Immature natural killer cell (primary cell): ENCODE measurements around the gene CERT1. TPM values are rescaled to one million over a fixed set of nuclear protein-coding genes. Genes with fewer than 3 reads are reported as not detected.
"Not testable (repeated sequence)": the region's sequence is repeated elsewhere in the genome, so short reads cannot be mapped to it uniquely, and the experiment has no call there.

Experiments used
- DNase-seq, 3 donors: peaks; one replicate each; pipeline ENCODE4 v3.0.0; 2022; ENCODE audit warnings: mixed read lengths in 1 of 3
- H3K27ac Mint-ChIP-seq, 6 donors: one replicate each; pipeline ENCODE4 v1.8.0; 2020; ENCODE audit warnings: mixed read lengths in 6 of 6, mild to moderate bottlenecking in 5 of 6, inconsistent platforms in 4 of 6, moderate library complexity in 3 of 6
- H3K27me3 Mint-ChIP-seq, 3 donors: one replicate each; pipeline ENCODE4 v1.8.0; 2020 to 2021; ENCODE audit warnings: low read depth in 3 of 3, mild to moderate bottlenecking in 3 of 3, mixed read lengths in 3 of 3, moderate library complexity in 3 of 3, inconsistent platforms in 1 of 3
- H3K36me3 Mint-ChIP-seq, 3 donors: one replicate each; pipeline ENCODE4 v1.8.0; 2020; ENCODE audit warnings: mixed read lengths in 3 of 3, inconsistent platforms in 2 of 3, mild to moderate bottlenecking in 2 of 3
- H3K4me1 Mint-ChIP-seq, 2 donors: one replicate each; pipeline ENCODE4 v1.8.0; 2020; ENCODE audit warnings: inconsistent platforms in 2 of 2, mild to moderate bottlenecking in 2 of 2, mixed read lengths in 2 of 2, moderate library complexity in 1 of 2
- H3K4me3 Mint-ChIP-seq, 5 donors: one replicate each; pipeline ENCODE4 v1.8.0; 2020; ENCODE audit warnings: mild to moderate bottlenecking in 5 of 5, mixed read lengths in 5 of 5, inconsistent platforms in 3 of 5, moderate library complexity in 3 of 5
- H3K9me3 Mint-ChIP-seq, 6 donors: one replicate each; pipeline ENCODE4 v1.8.0; 2020; ENCODE audit warnings: mild to moderate bottlenecking in 6 of 6, mixed read lengths in 6 of 6, inconsistent platforms in 4 of 6, moderate library complexity in 3 of 6
- polyA plus RNA-seq, 3 donors: library from polyadenylated mRNA; unstranded; fragments of 300-500 nt; fragmentation: Illumina TruSeq; gene quantifications; one replicate each; pipeline ENCODE4 v1.2.3, GENCODE V29; 2021

The CERT1 gene
- polyA plus RNA-seq, 3 donors from 2014 or later = 8.2 to 22.0 (median 11.7) TPM

DNA sequence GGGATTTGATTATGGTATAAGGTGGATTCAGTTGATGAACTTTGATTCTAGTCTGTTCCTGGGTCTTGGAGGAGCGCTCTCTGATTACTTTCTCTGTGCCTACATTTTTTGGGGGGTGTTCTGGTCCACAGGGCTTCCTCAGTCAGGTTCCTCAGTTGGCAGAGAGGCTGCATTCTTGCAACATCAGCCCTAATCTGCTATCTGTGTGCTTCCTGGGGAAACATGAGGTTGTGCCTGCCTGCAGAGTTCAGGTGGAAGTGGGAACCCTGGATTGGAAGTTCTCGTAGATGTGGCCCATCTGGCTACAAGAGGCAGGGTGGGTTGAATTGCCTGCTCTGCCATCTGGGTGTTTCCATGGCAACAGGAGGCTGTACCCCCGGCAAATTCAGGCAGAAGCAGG, 24.7 kb upstream of the CERT1 start:
- no peak for DNase-seq
- H3K27me3 Mint-ChIP-seq = peaks cover 0 to 5% (median 2%) of the 10 kb centered on the region in 3 donors
- H3K4me3 Mint-ChIP-seq = no peak overlapping the region
- peaks cover 3 to 15% (median 8%) of the 10 kb centered on the region in 6 donors for H3K9me3 Mint-ChIP-seq
- H3K36me3 Mint-ChIP-seq = peaks cover 19 to 32% (median 28%) of the 10 kb centered on the region in 3 donors
- peak overlapping the region in 1 of 6 donors; percentile 35 for H3K27ac Mint-ChIP-seq
- peaks cover 12 to 16% of the 10 kb centered on the region in 2 donors for H3K4me1 Mint-ChIP-seq

DNA sequence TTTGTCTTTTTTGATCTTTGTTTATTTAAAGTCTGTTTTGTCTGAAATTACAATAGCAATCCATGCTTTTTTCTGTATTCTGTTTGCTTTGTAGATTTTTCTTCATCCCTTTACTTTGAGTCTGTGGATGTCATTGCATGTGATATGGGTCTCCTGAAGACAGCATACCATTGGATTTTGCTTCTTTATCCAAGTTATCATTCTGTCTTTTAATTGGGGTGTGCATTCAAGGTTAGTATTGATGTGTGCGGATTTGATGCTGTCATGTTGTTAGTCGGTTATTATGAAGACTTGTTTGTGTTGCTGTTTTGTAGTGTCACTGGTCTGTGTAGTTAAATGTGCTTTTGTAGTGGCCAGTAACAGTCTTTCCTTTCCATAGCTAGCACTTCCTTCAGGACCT, 23.3 kb upstream of the CERT1 start:
- peaks cover 0 to 5% (median 2%) of the 10 kb centered on the region in 3 donors for H3K27me3 Mint-ChIP-seq
- H3K27ac Mint-ChIP-seq = no peak overlapping the region

DNA sequence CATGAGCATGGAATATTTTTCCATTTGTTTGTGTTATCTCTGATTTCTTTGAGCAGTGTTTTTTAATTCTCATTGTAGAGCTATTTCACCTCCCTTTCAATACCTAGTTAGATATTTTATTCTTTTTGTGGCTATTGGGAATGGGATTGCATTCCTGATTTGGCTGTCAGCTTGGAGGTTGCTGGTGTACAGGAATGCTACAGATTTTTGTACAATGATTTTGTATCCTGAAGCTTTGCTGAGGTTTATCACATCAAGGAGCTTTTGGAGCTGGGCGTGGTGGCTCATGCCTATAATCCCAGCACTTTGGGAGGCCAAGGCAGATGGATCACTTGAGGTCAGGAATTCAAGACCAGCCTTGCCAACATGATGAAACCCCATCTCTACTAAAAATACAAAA, 22.3 kb upstream of the CERT1 start:
- Mint-ChIP-seq H3K9me3 (peaks cover 3 to 15% (median 8%) of the 10 kb centered on the region in 6 donors), H3K4me1 (peaks cover 12 to 16% of the 10 kb centered on the region in 2 donors), H3K36me3 (peaks cover 19 to 32% (median 28%) of the 10 kb centered on the region in 3 donors)
- DNase-seq, H3K27me3 Mint-ChIP-seq, H3K4me3 Mint-ChIP-seq, H3K27ac Mint-ChIP-seq: not testable (repeated sequence)

More for the DNA sequence above, 23.3 kb upstream of the CERT1 start:
- no peak for DNase-seq
- peaks cover 3 to 15% (median 8%) of the 10 kb centered on the region in 6 donors for H3K9me3 Mint-ChIP-seq
- H3K4me1 Mint-ChIP-seq = peaks cover 12 to 16% of the 10 kb centered on the region in 2 donors
- peaks cover 19 to 32% (median 28%) of the 10 kb centered on the region in 3 donors for H3K36me3 Mint-ChIP-seq
- H3K4me3 Mint-ChIP-seq = no peak overlapping the region

DNA sequence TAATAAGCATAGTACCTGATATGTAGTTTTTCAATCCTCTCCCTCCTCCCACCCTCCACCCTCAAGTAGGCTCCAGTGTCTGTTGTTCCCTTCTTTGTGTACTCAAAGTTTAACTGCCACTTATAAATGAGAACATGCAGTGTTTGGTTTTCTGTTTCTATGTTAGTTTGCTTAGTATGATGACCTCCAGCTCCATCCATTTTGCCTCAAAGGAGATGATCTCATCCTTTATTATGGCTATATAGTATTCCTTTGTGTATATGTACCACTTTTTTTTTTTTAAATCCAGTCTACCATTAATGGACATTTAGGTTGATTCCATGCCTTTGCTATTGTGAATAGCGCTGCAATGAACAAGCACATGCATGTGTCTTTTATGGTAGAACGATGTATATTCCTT, 20.8 kb upstream of the CERT1 start:
- no peak for DNase-seq
- Mint-ChIP-seq H3K4me1 (peaks cover 11 to 12% of the 10 kb centered on the region in 2 donors), H3K27ac (no peak overlapping the region), H3K36me3 (peaks cover 19 to 32% (median 28%) of the 10 kb centered on the region in 3 donors), H3K4me3 (no peak overlapping the region), H3K27me3 (peaks cover 0 to 5% (median 2%) of the 10 kb centered on the region in 3 donors), H3K9me3 (peaks cover 3 to 15% (median 8%) of the 10 kb centered on the region in 6 donors)

DNA sequence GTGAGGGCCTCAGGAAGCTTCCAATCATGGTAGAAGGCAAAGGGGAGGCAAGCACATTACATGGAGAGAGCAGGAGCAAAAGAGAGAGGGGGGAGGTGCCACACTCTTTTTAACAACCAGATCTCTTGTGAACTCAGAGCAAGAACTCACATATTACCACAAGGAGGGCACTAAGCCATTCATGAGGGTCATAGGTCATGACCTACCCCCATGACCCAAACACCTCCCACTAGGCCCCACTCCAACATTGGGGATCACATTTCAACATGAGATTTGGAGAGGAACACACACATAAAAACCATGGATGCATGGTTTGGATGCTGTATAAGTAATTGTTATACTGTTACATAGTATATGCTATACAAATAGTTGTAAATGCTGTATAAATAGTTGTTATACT, 17.8 kb upstream of the CERT1 start:
- no peak for DNase-seq
- H3K36me3 Mint-ChIP-seq = peaks cover 5 to 13% (median 9%) of the 10 kb centered on the region in 3 donors
- H3K4me3 Mint-ChIP-seq = no peak overlapping the region
- H3K27me3 Mint-ChIP-seq = peaks cover 0 to 3% (median 2%) of the 10 kb centered on the region in 3 donors
- peaks cover 0 to 6% of the 10 kb centered on the region in 2 donors for H3K4me1 Mint-ChIP-seq
- peaks cover 0 to 4% (median under 1%) of the 10 kb centered on the region in 6 donors for H3K9me3 Mint-ChIP-seq
- H3K27ac Mint-ChIP-seq = peak overlapping the region in 1 of 6 donors; percentile 60

DNA sequence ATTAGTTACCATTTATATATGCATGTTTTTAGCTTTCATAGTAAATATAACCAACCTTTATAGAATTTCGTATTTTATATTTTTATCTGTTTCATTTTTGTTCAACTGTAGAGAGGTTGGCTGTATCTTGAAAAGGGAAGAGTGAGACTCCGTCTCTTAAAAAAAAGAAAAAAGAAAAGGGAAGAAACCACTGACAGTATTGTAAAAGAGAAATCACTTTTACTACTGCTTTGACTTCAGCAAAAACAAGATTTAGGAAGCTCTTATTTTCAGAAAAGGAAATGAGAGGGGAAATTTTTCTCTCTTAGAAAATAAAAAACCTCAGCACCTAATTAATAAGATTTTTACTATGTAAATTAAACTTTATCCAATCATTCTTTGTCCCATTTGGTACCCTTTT, 14.6 kb upstream of the CERT1 start:
- H3K4me3 Mint-ChIP-seq = no peak overlapping the region
- H3K36me3 Mint-ChIP-seq = peaks cover 3 to 13% (median 11%) of the 10 kb centered on the region in 3 donors
- H3K9me3 Mint-ChIP-seq = peaks cover 5 to 12% (median 8%) of the 10 kb centered on the region in 6 donors
- no peak overlapping the region for H3K27ac Mint-ChIP-seq
- H3K4me1 Mint-ChIP-seq = peaks cover 0 to 6% of the 10 kb centered on the region in 2 donors
- H3K27me3 Mint-ChIP-seq = peaks cover 0 to 1% (median 0%) of the 10 kb centered on the region in 3 donors
- no peak for DNase-seq

DNA sequence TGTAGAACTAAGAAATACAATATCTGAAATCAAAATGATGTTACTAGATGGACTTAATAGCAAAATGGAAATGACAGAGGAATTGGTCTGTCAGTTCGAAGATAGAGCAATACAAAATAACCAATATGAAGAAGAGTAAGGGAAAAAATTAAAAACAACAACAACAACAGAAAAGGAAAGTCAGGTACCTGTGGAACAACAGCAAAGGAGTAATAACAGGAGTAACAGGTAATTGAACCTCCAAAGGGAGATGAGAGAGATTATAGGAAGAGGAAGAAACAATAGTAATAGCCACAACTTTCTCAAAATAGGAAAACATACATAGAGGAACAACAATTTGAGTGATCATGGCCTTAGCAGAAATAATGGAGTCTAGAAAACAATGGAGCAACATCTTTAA, 13.9 kb upstream of the CERT1 start:
- Mint-ChIP-seq H3K36me3 (peaks cover 9 to 19% (median 18%) of the 10 kb centered on the region in 3 donors), H3K27ac (peak overlapping the region in 3 of 6 donors; percentile 2 to 76 (median 12)), H3K27me3 (peaks cover 0 to 1% (median 0%) of the 10 kb centered on the region in 3 donors), H3K9me3 (peaks cover 5 to 17% (median 13%) of the 10 kb centered on the region in 6 donors), H3K4me1 (peaks cover 0 to 6% of the 10 kb centered on the region in 2 donors), H3K4me3 (no peak overlapping the region)
- DNase-seq = no peak

DNA sequence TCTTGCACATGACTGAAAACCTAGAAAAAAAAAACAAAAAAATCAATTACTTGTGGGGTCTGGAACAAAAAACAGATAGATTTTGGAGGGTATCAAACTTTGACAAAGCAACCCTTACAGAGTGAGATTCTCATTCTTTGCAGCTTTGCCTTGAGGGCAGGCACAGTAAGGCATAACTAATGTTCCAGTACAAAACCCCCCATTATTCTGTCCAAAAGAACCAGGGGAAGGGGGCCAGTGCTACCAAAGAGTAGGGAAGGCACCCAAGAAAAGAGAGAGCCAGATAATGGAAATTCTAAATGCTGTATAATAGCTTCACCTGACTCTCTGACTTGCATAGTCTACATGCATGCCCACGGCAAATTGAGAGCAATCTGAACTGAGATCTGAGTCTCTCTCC, 13.2 kb upstream of the CERT1 start:
- Mint-ChIP-seq H3K4me3 (no peak overlapping the region), H3K4me1 (peaks cover 3 to 13% of the 10 kb centered on the region in 2 donors), H3K9me3 (peaks cover 7 to 17% (median 13%) of the 10 kb centered on the region in 6 donors), H3K27ac (no peak overlapping the region), H3K36me3 (peaks cover 9 to 24% (median 22%) of the 10 kb centered on the region in 3 donors), H3K27me3 (peaks cover 0 to 1% (median 0%) of the 10 kb centered on the region in 3 donors)
- DNase-seq = no peak

DNA sequence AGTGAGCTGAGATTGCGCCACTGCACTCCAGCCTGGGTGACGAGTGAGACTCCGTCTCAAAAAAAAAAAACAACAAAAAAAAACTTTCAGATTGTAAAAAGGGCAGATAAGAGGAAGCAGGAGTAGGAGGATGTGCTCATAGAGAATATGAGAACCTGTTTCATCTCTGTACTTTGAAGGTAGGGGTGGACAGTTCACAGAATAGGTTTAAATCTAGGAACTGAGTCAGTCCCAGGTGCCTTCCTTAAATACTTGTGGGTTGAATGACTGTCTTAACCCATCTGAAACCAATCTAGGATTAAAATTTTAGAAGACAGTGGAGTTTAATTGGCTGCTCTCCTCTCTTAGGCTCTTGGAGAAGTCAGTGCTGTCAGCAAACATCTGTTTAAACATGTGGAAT, 12.6 kb upstream of the CERT1 start:
- peaks cover 7 to 17% (median 13%) of the 10 kb centered on the region in 6 donors for H3K9me3 Mint-ChIP-seq
- no peak overlapping the region for H3K4me3 Mint-ChIP-seq
- H3K27me3 Mint-ChIP-seq = peaks cover 0 to 1% (median 0%) of the 10 kb centered on the region in 3 donors
- peaks cover 9 to 27% (median 24%) of the 10 kb centered on the region in 3 donors for H3K36me3 Mint-ChIP-seq
- H3K4me1 Mint-ChIP-seq = peaks cover 4 to 18% of the 10 kb centered on the region in 2 donors
- H3K27ac Mint-ChIP-seq = no peak overlapping the region
- DNase-seq = no peak

DNA sequence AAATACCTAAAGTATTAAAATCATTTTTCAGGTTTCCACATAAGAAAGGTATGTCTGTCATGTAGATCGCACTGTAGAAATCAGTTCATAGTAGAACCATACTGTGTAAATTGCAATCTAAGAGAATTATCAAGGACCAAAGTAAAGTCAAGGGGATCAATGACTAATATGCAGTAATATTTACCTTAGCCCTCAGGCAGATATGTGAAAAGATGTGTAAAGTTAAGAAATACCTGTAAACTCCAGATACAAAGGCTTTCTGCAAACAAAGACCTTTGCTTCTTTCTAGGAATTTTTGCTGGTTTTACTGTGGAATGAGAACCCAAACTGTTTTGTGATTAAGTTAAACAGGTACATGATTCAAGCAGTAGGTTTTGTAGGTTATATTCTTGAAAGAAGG, 11.8 kb upstream of the CERT1 start:
- no peak overlapping the region for H3K27ac Mint-ChIP-seq
- peaks cover 7 to 17% (median 13%) of the 10 kb centered on the region in 6 donors for H3K9me3 Mint-ChIP-seq
- peaks cover 9 to 27% (median 24%) of the 10 kb centered on the region in 3 donors for H3K36me3 Mint-ChIP-seq
- no peak overlapping the region for H3K4me3 Mint-ChIP-seq
- DNase-seq = no peak
- H3K27me3 Mint-ChIP-seq = peaks cover 0 to 1% (median 0%) of the 10 kb centered on the region in 3 donors
- peaks cover 4 to 25% of the 10 kb centered on the region in 2 donors for H3K4me1 Mint-ChIP-seq

DNA sequence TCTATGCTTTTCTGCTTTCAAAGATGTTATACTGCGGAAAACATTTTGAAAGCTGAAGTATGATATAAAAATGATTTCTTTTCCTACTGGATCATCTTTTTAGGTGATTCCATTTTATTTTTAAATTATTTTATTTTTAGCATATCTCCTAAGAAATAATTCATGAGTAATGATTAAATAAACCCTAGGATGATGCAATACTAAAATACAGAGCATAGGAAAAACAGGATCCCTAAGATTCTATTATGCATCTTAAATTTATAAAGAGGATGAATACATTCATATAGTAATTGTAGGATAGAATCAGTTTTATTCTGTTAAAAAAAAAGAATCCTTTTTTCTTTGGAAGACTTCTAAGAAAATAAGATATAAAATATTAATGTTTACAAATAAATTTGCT, 11.1 kb upstream of the CERT1 start:
- peaks cover 6 to 32% of the 10 kb centered on the region in 2 donors for H3K4me1 Mint-ChIP-seq
- H3K27me3 Mint-ChIP-seq = peaks cover 0 to 1% (median 0%) of the 10 kb centered on the region in 3 donors
- H3K4me3 Mint-ChIP-seq = no peak overlapping the region
- no peak for DNase-seq
- H3K9me3 Mint-ChIP-seq = peaks cover 7 to 17% (median 13%) of the 10 kb centered on the region in 6 donors
- H3K27ac Mint-ChIP-seq = no peak overlapping the region
- peaks cover 9 to 27% (median 24%) of the 10 kb centered on the region in 3 donors for H3K36me3 Mint-ChIP-seq

DNA sequence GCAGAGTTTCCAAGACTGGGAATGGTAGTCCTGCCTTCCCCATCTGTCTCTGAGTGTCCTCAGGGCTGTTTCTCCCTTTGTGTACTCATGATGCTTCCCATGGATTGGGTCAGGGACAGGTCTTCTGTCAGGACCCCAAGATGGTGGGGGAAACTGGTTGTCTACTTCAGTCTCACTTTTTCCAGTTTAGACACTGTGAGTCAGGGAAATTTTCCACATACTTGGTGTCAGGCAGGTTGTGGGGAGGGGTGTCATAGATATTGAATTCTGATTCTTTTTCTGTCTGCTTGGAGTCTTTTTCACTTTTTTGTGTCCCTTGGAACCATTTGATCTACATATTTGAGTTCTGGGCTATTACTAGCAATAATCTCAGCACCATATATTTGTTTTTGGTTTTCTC, 10.6 kb upstream of the CERT1 start:
- Mint-ChIP-seq H3K27me3 (peaks cover 0 to 1% (median 0%) of the 10 kb centered on the region in 3 donors), H3K4me3 (no peak overlapping the region), H3K27ac (no peak overlapping the region), H3K9me3 (peaks cover 7 to 17% (median 13%) of the 10 kb centered on the region in 6 donors), H3K4me1 (peaks cover 6 to 37% of the 10 kb centered on the region in 2 donors), H3K36me3 (peaks cover 9 to 27% (median 24%) of the 10 kb centered on the region in 3 donors)
- no peak for DNase-seq

DNA sequence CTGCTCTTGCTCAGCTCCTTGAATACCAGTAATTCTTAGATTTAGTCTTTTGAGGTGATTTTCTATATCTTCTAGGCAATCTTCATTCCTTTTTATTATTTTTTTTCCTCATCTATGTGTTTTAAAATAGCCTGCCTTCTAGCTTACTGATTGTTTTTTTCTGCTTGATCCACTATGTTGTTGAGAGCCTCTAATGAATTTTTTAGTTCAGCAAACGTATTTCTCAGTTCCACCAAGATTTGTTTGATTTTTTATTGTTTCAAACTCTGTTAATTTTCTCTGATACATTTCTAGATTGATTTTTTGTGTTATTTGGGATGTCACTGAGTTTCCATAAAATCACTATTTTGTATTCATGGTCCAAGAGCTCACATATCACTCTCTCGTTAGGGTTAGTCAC, 9.8 kb upstream of the CERT1 start:
- peaks cover 7 to 17% (median 13%) of the 10 kb centered on the region in 6 donors for H3K9me3 Mint-ChIP-seq
- no peak overlapping the region for H3K27ac Mint-ChIP-seq
- H3K27me3 Mint-ChIP-seq = peaks cover 0 to 1% (median 0%) of the 10 kb centered on the region in 3 donors
- peaks cover 9 to 27% (median 24%) of the 10 kb centered on the region in 3 donors for H3K36me3 Mint-ChIP-seq
- no peak overlapping the region for H3K4me3 Mint-ChIP-seq
- H3K4me1 Mint-ChIP-seq = peaks cover 6 to 40% of the 10 kb centered on the region in 2 donors
- no peak for DNase-seq

DNA sequence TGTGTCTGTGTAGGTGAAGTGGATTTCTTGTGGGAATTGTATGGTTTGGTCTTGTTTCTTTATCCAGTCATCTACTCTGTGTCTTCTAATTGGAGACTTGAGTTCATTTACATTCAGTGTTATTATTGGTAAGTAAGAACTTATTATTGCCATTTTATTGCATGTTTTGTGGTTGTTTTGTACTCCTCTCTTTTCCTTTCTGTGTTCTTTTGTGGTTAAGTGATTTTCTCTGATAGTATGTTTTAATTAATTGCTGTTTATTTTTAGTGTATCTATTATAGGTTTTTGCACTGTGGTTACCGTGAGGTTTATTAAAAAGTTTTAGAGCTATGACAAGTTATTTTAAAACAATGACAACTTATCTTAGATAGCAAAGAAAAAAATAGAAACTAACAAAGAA, 8.3 kb upstream of the CERT1 start:
- H3K27ac Mint-ChIP-seq = no peak overlapping the region
- peaks cover 7 to 17% (median 13%) of the 10 kb centered on the region in 6 donors for H3K9me3 Mint-ChIP-seq
- no peak overlapping the region for H3K4me3 Mint-ChIP-seq
- peaks cover 8 to 34% of the 10 kb centered on the region in 2 donors for H3K4me1 Mint-ChIP-seq
- peaks cover 9 to 27% (median 24%) of the 10 kb centered on the region in 3 donors for H3K36me3 Mint-ChIP-seq
- DNase-seq = no peak
- peaks cover 0 to 1% (median 0%) of the 10 kb centered on the region in 3 donors for H3K27me3 Mint-ChIP-seq
